ENCODE measurements around the gene TMEM238L.

GRCh38 chr17:10761281-10761680 lies 42.6 kb downstream of the TMEM238L start:
- TF ChIP-seq POLR2A (IDR thresholded peaks at IDR 0.05), result no peak
- TF ChIP-seq, protein P1, sequence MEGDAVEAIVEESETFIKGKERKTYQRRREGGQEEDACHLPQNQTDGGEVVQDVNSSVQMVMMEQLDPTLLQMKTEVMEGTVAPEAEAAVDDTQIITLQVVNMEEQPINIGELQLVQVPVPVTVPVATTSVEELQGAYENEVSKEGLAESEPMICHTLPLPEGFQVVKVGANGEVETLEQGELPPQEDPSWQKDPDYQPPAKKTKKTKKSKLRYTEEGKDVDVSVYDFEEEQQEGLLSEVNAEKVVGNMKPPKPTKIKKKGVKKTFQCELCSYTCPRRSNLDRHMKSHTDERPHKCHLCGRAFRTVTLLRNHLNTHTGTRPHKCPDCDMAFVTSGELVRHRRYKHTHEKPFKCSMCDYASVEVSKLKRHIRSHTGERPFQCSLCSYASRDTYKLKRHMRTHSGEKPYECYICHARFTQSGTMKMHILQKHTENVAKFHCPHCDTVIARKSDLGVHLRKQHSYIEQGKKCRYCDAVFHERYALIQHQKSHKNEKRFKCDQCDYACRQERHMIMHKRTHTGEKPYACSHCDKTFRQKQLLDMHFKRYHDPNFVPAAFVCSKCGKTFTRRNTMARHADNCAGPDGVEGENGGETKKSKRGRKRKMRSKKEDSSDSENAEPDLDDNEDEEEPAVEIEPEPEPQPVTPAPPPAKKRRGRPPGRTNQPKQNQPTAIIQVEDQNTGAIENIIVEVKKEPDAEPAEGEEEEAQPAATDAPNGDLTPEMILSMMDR (IDR thresholded peaks at IDR 0.05), result no peak
